Stimulated activated naive CD8-positive, alpha-beta T cell treated with anti-CD3 and anti-CD28 coated beads, Interleukin-15, amount 100 ng/mL, for 72 hours (primary cell): ENCODE results near the gene PCMT1.

Experiments
- ATAC-seq: fragments of 150-1000 bp; cut with Tn5 transposase; 2 replicates; pipeline ENCODE4 v1.10.0; 2021; ENCODE audit warnings: mild to moderate bottlenecking, moderate library complexity
- DNase-seq, 2 donors: peaks; one replicate each; pipeline ENCODE4 v3.0.0; 2021 to 2022
- H3K27ac Mint-ChIP-seq, 2 donors: one replicate each; pipeline ENCODE4 v1.8.0; 2022; ENCODE audit warnings: mild to moderate bottlenecking in 2 of 2, mixed read lengths in 2 of 2, moderate library complexity in 2 of 2
- H3K27me3 Mint-ChIP-seq: one replicate; pipeline ENCODE4 v1.8.0; 2022; ENCODE audit warnings: mixed read lengths
- H3K4me1 Mint-ChIP-seq: one replicate; pipeline ENCODE4 v1.8.0; 2022; ENCODE audit warnings: mild to moderate bottlenecking, mixed read lengths
- H3K4me3 Mint-ChIP-seq, 2 donors: one replicate each; pipeline ENCODE4 v1.8.0; 2022; ENCODE audit warnings: mild to moderate bottlenecking in 2 of 2, mixed read lengths in 2 of 2, moderate library complexity in 1 of 2
- H3K9me3 Mint-ChIP-seq, 2 donors: one replicate each; pipeline ENCODE4 v1.8.0; 2022; ENCODE audit warnings: mixed read lengths in 2 of 2

PCMT1 gene

GRCh38 chr6:149766156-149766769, 16.7 kb downstream of the PCMT1 start:
- no peaks in the 10 kb centered on the region for H3K4me1 Mint-ChIP-seq
- no peak overlapping the region for H3K4me3 Mint-ChIP-seq
- no peak overlapping the region for H3K27ac Mint-ChIP-seq
- no peak for DNase-seq
- no peak for ATAC-seq
- peaks cover 10 to 14% of the 10 kb centered on the region in 2 donors for H3K9me3 Mint-ChIP-seq
- H3K27me3 Mint-ChIP-seq: no peaks in the 10 kb centered on the region

- Mint-ChIP-seq H3K4me1 (no peaks in the 10 kb centered on the region), H3K27me3 (no peaks in the 10 kb centered on the region), H3K9me3 (peaks cover 10 to 14% of the 10 kb centered on the region in 2 donors), H3K4me3 (no peak overlapping the region), H3K27ac (no peak overlapping the region)
- ATAC-seq (no peak), DNase-seq (no peak)
Observed at GRCh38 chr6:149769676-149770075, 20.1 kb downstream of the PCMT1 start.

GRCh38 chr6:149771185-149771584, 21.6 kb downstream of the PCMT1 start:
- Mint-ChIP-seq H3K4me1 (no peaks in the 10 kb centered on the region), H3K27ac (no peak overlapping the region), H3K9me3 (peaks cover 5 to 8% of the 10 kb centered on the region in 2 donors), H3K4me3 (no peak overlapping the region), H3K27me3 (no peaks in the 10 kb centered on the region)
- ATAC-seq (no peak), DNase-seq (no peak)

- H3K4me3 Mint-ChIP-seq: no peak overlapping the region
- H3K27me3 Mint-ChIP-seq: no peaks in the 10 kb centered on the region
- peaks cover 0 to under 1% of the 10 kb centered on the region in 2 donors for H3K9me3 Mint-ChIP-seq
- no peaks in the 10 kb centered on the region for H3K4me1 Mint-ChIP-seq
- DNase-seq: no peak
- H3K27ac Mint-ChIP-seq: no peak overlapping the region
- no peak for ATAC-seq
Observed at GRCh38 chr6:149771925-149772324, 22.4 kb downstream of the PCMT1 start.

- no peak for DNase-seq
Observed at GRCh38 chr6:149777624-149778023, 28.1 kb downstream of the PCMT1 start.

GRCh38 chr6:149779644-149779963, 30.1 kb downstream of the PCMT1 start:
- peak overlapping the region in 1 of 2 donors; percentile 81 for H3K27ac Mint-ChIP-seq
- no peak overlapping the region for H3K4me3 Mint-ChIP-seq
- no peak for ATAC-seq
- no peaks in the 10 kb centered on the region for H3K9me3 Mint-ChIP-seq
- no peaks in the 10 kb centered on the region for H3K27me3 Mint-ChIP-seq
- H3K4me1 Mint-ChIP-seq: no peaks in the 10 kb centered on the region
- DNase-seq: no peak

More at GRCh38 chr6:149777624-149778023, 28.1 kb downstream of the PCMT1 start:
- Mint-ChIP-seq H3K9me3 (no peaks in the 10 kb centered on the region), H3K27ac (peak overlapping the region in 1 of 2 donors; percentile 89), H3K27me3 (no peaks in the 10 kb centered on the region), H3K4me1 (no peaks in the 10 kb centered on the region), H3K4me3 (no peak overlapping the region)
- ATAC-seq: no peak

- Mint-ChIP-seq H3K4me3 (no peak overlapping the region), H3K4me1 (no peaks in the 10 kb centered on the region), H3K27ac (no peak overlapping the region), H3K9me3 (no peaks in the 10 kb centered on the region), H3K27me3 (no peaks in the 10 kb centered on the region)
- ATAC-seq (no peak), DNase-seq (no peak)
Observed at GRCh38 chr6:149781715-149782114, 32.2 kb downstream of the PCMT1 start.

GRCh38 chr6:149782337-149782736, 32.8 kb downstream of the PCMT1 start:
- Mint-ChIP-seq H3K4me1 (no peaks in the 10 kb centered on the region), H3K4me3 (no peak overlapping the region), H3K27me3 (no peaks in the 10 kb centered on the region), H3K27ac (no peak overlapping the region), H3K9me3 (no peaks in the 10 kb centered on the region)
- no peak for DNase-seq
- no peak for ATAC-seq

GRCh38 chr6:149783551-149783950, 34.0 kb downstream of the PCMT1 start:
- Mint-ChIP-seq H3K27me3 (no peaks in the 10 kb centered on the region), H3K4me1 (no peaks in the 10 kb centered on the region), H3K9me3 (no peaks in the 10 kb centered on the region), H3K4me3 (no peak overlapping the region), H3K27ac (peak overlapping the region in 1 of 2 donors; percentile 83)
- no peak for ATAC-seq
- no peak for DNase-seq

GRCh38 chr6:149806127-149806526, 56.6 kb downstream of the PCMT1 start:
- no peaks in the 10 kb centered on the region for H3K27me3 Mint-ChIP-seq
- DNase-seq (no peak), ATAC-seq (peak; percentile 71)
- H3K4me3 Mint-ChIP-seq: no peak overlapping the region
- H3K27ac Mint-ChIP-seq: peak overlapping the region; percentile 32 to 65
- H3K9me3 Mint-ChIP-seq: no peaks in the 10 kb centered on the region
- H3K4me1 Mint-ChIP-seq: peaks cover 14% of the 10 kb centered on the region

GRCh38 chr6:149809798-149810197, 60.3 kb downstream of the PCMT1 start:
- no peak for DNase-seq
- H3K4me1 Mint-ChIP-seq: peaks cover 14% of the 10 kb centered on the region
- H3K4me3 Mint-ChIP-seq: no peak overlapping the region
- H3K27me3 Mint-ChIP-seq: no peaks in the 10 kb centered on the region
- ATAC-seq: no peak
- H3K9me3 Mint-ChIP-seq: no peaks in the 10 kb centered on the region
- H3K27ac Mint-ChIP-seq: peak overlapping the region; percentile 27 to 48

GRCh38 chr6:149813351-149813750, 63.8 kb downstream of the PCMT1 start:
- Mint-ChIP-seq H3K27me3 (no peaks in the 10 kb centered on the region), H3K27ac (no peak overlapping the region), H3K4me3 (no peak overlapping the region), H3K9me3 (no peaks in the 10 kb centered on the region), H3K4me1 (no peaks in the 10 kb centered on the region)
- DNase-seq (no peak), ATAC-seq (no peak)

- DNase-seq (no peak), ATAC-seq (no peak)
- no peaks in the 10 kb centered on the region for H3K27me3 Mint-ChIP-seq
- H3K27ac Mint-ChIP-seq: peak overlapping the region in 1 of 2 donors; percentile 77
- H3K9me3 Mint-ChIP-seq: no peaks in the 10 kb centered on the region
- H3K4me1 Mint-ChIP-seq: no peaks in the 10 kb centered on the region
- H3K4me3 Mint-ChIP-seq: no peak overlapping the region
Observed at GRCh38 chr6:149815788-149816187, 66.2 kb downstream of the PCMT1 start.

GRCh38 chr6:149820506-149820905, 71.0 kb downstream of the PCMT1 start:
- DNase-seq (no peak), ATAC-seq (no peak)
- H3K27me3 Mint-ChIP-seq: peaks cover 14% of the 10 kb centered on the region
- no peak overlapping the region for H3K27ac Mint-ChIP-seq
- H3K4me3 Mint-ChIP-seq: no peak overlapping the region
- H3K9me3 Mint-ChIP-seq: no peaks in the 10 kb centered on the region
- H3K4me1 Mint-ChIP-seq: no peaks in the 10 kb centered on the region

- Mint-ChIP-seq H3K27me3 (peaks cover 14% of the 10 kb centered on the region), H3K4me3 (no peak overlapping the region), H3K9me3 (no peaks in the 10 kb centered on the region), H3K4me1 (no peaks in the 10 kb centered on the region), H3K27ac (peak overlapping the region in 1 of 2 donors; percentile 56)
- no peak for ATAC-seq
- no peak for DNase-seq
Observed at GRCh38 chr6:149821492-149821891, 72.0 kb downstream of the PCMT1 start.

- no peak for ATAC-seq
Observed at GRCh38 chr6:149823013-149823412, 73.5 kb downstream of the PCMT1 start.

GRCh38 chr6:149825292-149825691, 75.8 kb downstream of the PCMT1 start:
- Mint-ChIP-seq H3K4me1 (no peaks in the 10 kb centered on the region), H3K4me3 (no peak overlapping the region), H3K27ac (no peak overlapping the region), H3K27me3 (peaks cover 14% of the 10 kb centered on the region), H3K9me3 (no peaks in the 10 kb centered on the region)
- no peak for ATAC-seq
- no peak for DNase-seq

More at GRCh38 chr6:149823013-149823412, 73.5 kb downstream of the PCMT1 start:
- H3K9me3 Mint-ChIP-seq: no peaks in the 10 kb centered on the region
- no peak overlapping the region for H3K4me3 Mint-ChIP-seq
- no peak for DNase-seq
- H3K4me1 Mint-ChIP-seq: no peaks in the 10 kb centered on the region
- peaks cover 14% of the 10 kb centered on the region for H3K27me3 Mint-ChIP-seq
- no peak overlapping the region for H3K27ac Mint-ChIP-seq
